Ovary (tissue), 9 donors: ENCODE measurements around the gene LAMC1. TPM values are rescaled to one million over a fixed set of nuclear protein-coding genes. Genes with fewer than 3 reads are reported as not detected.

ENCODE experiments used
- DNase-seq, 5 donors: peaks; one replicate each; pipeline ENCODE4 v3.0.0-alpha.2; 2019 to 2020
- H3K27ac ChIP-seq, 2 donors: fragments of 200-600 bp; one replicate each; pipeline versions ENCODE4 v1.5.1 to v1.8.0; 2019 to 2022
- H3K27me3 ChIP-seq: fragments of 200-600 bp; one replicate; pipeline ENCODE4 v1.8.0; 2022
- H3K36me3 ChIP-seq: fragments of 200-600 bp; sonication (generic); one replicate; pipeline ENCODE4 v1.5.1; 2019
- H3K4me1 ChIP-seq: one replicate; pipeline ENCODE4 v1.8.1; 2013; ENCODE audit warnings: mild to moderate bottlenecking, moderate library complexity; ENCODE audit not compliant: insufficient read depth
- H3K4me3 ChIP-seq: fragments of 200-600 bp; sonication (generic); one replicate; pipeline ENCODE4 v1.5.1; 2017
- H3K9me3 ChIP-seq, 2 donors: fragments of 200-600 bp in 1 of 2; sonication (generic) in 1 of 2; one replicate each; pipeline versions ENCODE4 v1.5.1 to v1.8.1; 2013 to 2019; ENCODE audit warnings: mild to moderate bottlenecking in 1 of 2, moderate library complexity in 1 of 2
- CTCF ChIP-seq, 3 donors: fragments of 450-650 bp in 2 of 3; fragments of 200-600 bp in 1 of 3; IDR thresholded peaks; one replicate each; pipeline versions ENCODE4 v1.5.1 to v1.8.0; 2016 to 2022; ENCODE audit warnings: antibody characterized with exemption in 3 of 3, mild to moderate bottlenecking in 1 of 3
- EP300 ChIP-seq: sonication (generic); formaldehyde crosslinking; IDR thresholded peaks from one replicate; pipeline ENCODE4 v1.6.1; 2017; ENCODE audit warnings: antibody characterized with exemption
- POLR2A ChIP-seq: fragments of 450-650 bp; IDR thresholded peaks from one replicate; pipeline ENCODE4 v1.6.1; 2017; ENCODE audit warnings: antibody characterized with exemption, mild to moderate bottlenecking, moderate library complexity
- WGBS, 3 donors: extraction: QIAGEN DNeasy Blood & Tissue Kit in 1 of 3; methylation state at CpG; one replicate each; pipeline versions ENCODE4 v1.1.5 to v1.1.7; 2013 to 2017; 5-methylcytosine and 5-hydroxymethylcytosine counted together
- intact Hi-C, 4 donors: fragments of 100-400 bp; cut with DNase I; formaldehyde crosslinking; loops; one replicate each; pipeline versions ENCODE4 v1.11.0 to v1.15.1; 2022 to 2023
- polyA plus RNA-seq, 2 donors: library from polyadenylated mRNA; stranded (reverse); fragments of 200-250 nt in 1 of 2; fragments of 350-450 nt in 1 of 2; fragmentation: Illumina TruSeq in 1 of 2; extraction: RNeasy Lipid Tissue Mini Kit (QIAGEN cat#74804) in 1 of 2; gene quantifications; one replicate each; pipeline ENCODE4 v1.2.3, GENCODE V29; 2013 to 2014
- total RNA-seq, 7 donors: library from RNA; depleted of rRNA in 2 of 7; stranded (reverse); fragments of >200 nt in 2 of 7; fragmentation: NEBNext Ultra II Directional in 3 of 7; extraction: Animal tissue kit (Norgen Biotek cat#: 25700) in 3 of 7; gene quantifications; one replicate each; pipeline versions ENCODE4 v1.1.0 to v1.2.4, GENCODE V29; 2016 to 2023
- donor health status: DM: no; HTN: no; CAD: no; lungs with moderate emphysema.
- donor health status: DM: no; HTN: no; CAD: no.
- donor health status: Bipolar disorder and iron deficiency.
- donor health status: DM: yes; HTN: yes; CAD: no.
- donor health status: DM: no; HTN: no; CAD: no.
- donor health status: DM: yes; HTN: yes; CAD: no.

The LAMC1 gene
- total and polyA plus RNA-seq, 9 donors, result 51.3 to 205 (median 85.2) TPM

GRCh38 chr1:183019860-183020259 lies 3.4 kb upstream of the LAMC1 start:
- intact Hi-C loops, result loop anchor here in 3 of 4 donors (5.0 to 10.0 kb wide), 4 partner anchors 55 to 617 kb away; partner anchors contain the start of gene ARPC5 (in 1 of the 3)
- no peaks in the 10 kb centered on the region for H3K27me3 ChIP-seq
- H3K27ac ChIP-seq, result no peak overlapping the region
- TF ChIP-seq CTCF (IDR thresholded peaks at IDR 0.05), result no peak
- no peak for TF ChIP-seq EP300
- no peak for TF ChIP-seq POLR2A
- 9 to 25% (median 10%) methylated on average over 1 of the region's 1 CpG for WGBS, 3 donors
- no peak overlapping the region for H3K4me3 ChIP-seq
- H3K36me3 ChIP-seq, result no peaks in the 10 kb centered on the region
- H3K4me1 ChIP-seq, result peaks cover 2% of the 10 kb centered on the region
- no peaks in the 10 kb centered on the region for H3K9me3 ChIP-seq
- DNase-seq, result peak in 1 of 5 donors; percentile 22

GRCh38 chr1:183021405-183022201 lies 1.6 kb upstream of the LAMC1 start:
- Histone ChIP-seq H3K4me3 (peak overlapping the region; percentile 62), H3K27ac (peak overlapping the region in 1 of 2 donors; percentile 100), H3K36me3 (no peaks in the 10 kb centered on the region), H3K9me3 (no peaks in the 10 kb centered on the region), H3K4me1 (peaks cover 2% of the 10 kb centered on the region), H3K27me3 (no peaks in the 10 kb centered on the region)
- intact Hi-C loops, result loop anchor here in 3 of 4 donors (2.0 to 10.0 kb wide), 5 partner anchors 53 to 616 kb away; partner anchors contain the start of gene ARPC5 (in 1 of the 3)
- DNase-seq, result no peak
- WGBS, 3 donors, result 67 to 68% (median 67%) methylated on average over 11 of the region's 11 CpGs
- TF ChIP-seq EP300 (no peak), CTCF (IDR thresholded peaks at IDR 0.05) (no peak), POLR2A (no peak)

- intact Hi-C loops, result loop anchor here in 3 of 4 donors (2.0 to 10.0 kb wide), 5 partner anchors 52 to 615 kb away; partner anchors contain the start of gene ARPC5 (in 1 of the 3)
These were observed 746 bp upstream of the LAMC1 start for GRCh38 chr1:183022202-183023145.

More at GRCh38 chr1:183022202-183023145, 746 bp upstream of the LAMC1 start:
- Histone ChIP-seq H3K27ac (peak overlapping the region; percentile 92 to 100), H3K9me3 (no peaks in the 10 kb centered on the region), H3K27me3 (no peaks in the 10 kb centered on the region), H3K4me3 (peak overlapping the region; percentile 62), H3K36me3 (no peaks in the 10 kb centered on the region), H3K4me1 (peaks cover 3% of the 10 kb centered on the region)
- WGBS, 3 donors, result 1 to 2% (median 1%) methylated on average over 50 to 56 of the region's 57 CpGs
- no peak for TF ChIP-seq CTCF (IDR thresholded peaks at IDR 0.05)
- peak; percentile 66 for TF ChIP-seq POLR2A
- peak; percentile 58 for TF ChIP-seq EP300
- peak; percentile 83 to 93 (median 87) for DNase-seq
